Adipose tissue (tissue), 3 donors: ENCODE data around the gene PRM2. TPM values are rescaled to one million over a fixed set of nuclear protein-coding genes. Genes with fewer than 3 reads are reported as not detected.
"Not testable (repeated sequence)": the region's sequence is repeated elsewhere in the genome, so short reads cannot be mapped to it uniquely, and the experiment has no call there.

Experiments used
- H3K27ac ChIP-seq: one replicate; pipeline ENCODE4 v1.5.1; 2013; ENCODE audit warnings: low read depth, low read length
- WGBS, 3 donors: extraction: QIAGEN DNeasy Blood & Tissue Kit; methylation state at CpG; one replicate each; pipeline ENCODE4 v1.1.7; 2013; 5-methylcytosine and 5-hydroxymethylcytosine counted together
- polyA plus RNA-seq, 3 donors: library from polyadenylated mRNA; stranded (reverse); fragments of 200-250 nt; gene quantifications; one replicate each; pipeline ENCODE4 v1.2.3, GENCODE V29; 2013
- donor health status: healthy with polysubstance abuse.
- donor health status: Bipolar disorder and iron deficiency.
- donor health status: healthy.

The PRM2 gene
- polyA plus RNA-seq, 3 donors: not detected

DNA sequence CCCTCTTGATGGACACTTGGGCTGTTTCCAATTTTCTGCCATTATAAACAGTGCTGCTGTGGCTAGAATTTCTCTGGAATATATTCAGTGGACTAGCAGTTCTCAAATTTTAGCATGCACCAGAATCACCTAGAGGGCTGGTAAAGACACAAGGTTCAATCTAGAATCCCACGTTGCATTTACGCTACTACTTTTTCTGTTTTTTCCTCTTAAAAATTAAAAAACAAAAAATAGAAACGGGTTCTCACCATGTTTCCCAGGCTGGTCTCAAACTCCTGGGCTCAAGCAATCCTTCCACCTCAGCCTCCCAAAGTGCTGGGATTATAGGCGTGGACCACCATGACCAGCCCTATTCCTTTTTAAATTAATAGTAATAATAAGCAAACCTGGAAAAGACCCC, 19.4 kb upstream of the PRM2 start:
- no peak overlapping the region for H3K27ac ChIP-seq
- 94 to 96% (median 95%) methylated on average over 4 of the region's 4 CpGs for WGBS, 3 donors

DNA sequence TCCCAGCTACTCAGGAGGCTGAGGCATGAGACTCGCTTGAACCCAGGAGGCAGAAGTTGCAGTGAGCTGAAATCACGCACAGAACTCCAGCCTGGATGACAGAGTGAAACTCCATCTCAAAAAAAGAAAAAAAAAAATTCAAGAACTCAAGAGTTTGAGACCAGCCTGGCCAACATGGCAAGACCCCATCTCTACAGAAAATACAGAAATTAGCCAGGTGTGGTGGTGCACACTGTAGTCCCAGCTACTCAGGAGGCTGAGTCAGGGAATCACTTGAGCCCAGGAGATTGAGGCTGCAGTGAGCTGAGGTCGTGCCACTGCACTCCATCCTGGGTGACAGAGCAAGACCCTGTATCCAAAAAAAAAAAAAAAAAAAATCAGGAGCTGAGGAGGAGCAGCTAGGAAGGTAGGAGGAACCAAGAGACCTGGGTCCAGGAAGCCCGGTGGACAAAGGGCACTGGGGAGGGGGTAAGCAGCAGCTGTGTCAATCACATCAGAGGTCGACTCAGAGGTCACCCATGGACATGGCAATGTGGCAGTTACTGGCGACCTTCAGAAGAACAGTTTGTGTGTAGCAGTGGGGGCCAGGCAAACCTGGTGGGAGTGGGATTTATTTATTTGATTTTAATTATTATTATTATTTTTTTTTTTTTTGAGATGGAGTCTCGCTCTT, 15.9 kb upstream of the PRM2 start:
- no peak overlapping the region for H3K27ac ChIP-seq
- 87 to 95% (median 90%) methylated on average over 7 of the region's 7 CpGs for WGBS, 3 donors

- 77 to 80% (median 79%) methylated on average over 10 of the region's 10 CpGs for WGBS, 3 donors
- H3K27ac ChIP-seq: no peak overlapping the region
These were observed 14.9 kb upstream of the PRM2 start for GRCh38 chr16:11291091-11291703.

- no peak overlapping the region for H3K27ac ChIP-seq
- 90 to 95% (median 95%) methylated on average over 8 of the region's 8 CpGs for WGBS, 3 donors
These were observed 14.0 kb upstream of the PRM2 start for GRCh38 chr16:11290102-11290893.

- WGBS, 3 donors: 78 to 90% (median 83%) methylated on average over 4 of the region's 4 CpGs
- H3K27ac ChIP-seq: not testable (repeated sequence)
These were observed 13.4 kb upstream of the PRM2 start for GRCh38 chr16:11289696-11290095.

GRCh38 chr16:11289202-11289601, 12.9 kb upstream of the PRM2 start:
- 89 to 98% (median 97%) methylated on average over 2 of the region's 2 CpGs for whole genome bisulfite sequencing, 3 donors

DNA sequence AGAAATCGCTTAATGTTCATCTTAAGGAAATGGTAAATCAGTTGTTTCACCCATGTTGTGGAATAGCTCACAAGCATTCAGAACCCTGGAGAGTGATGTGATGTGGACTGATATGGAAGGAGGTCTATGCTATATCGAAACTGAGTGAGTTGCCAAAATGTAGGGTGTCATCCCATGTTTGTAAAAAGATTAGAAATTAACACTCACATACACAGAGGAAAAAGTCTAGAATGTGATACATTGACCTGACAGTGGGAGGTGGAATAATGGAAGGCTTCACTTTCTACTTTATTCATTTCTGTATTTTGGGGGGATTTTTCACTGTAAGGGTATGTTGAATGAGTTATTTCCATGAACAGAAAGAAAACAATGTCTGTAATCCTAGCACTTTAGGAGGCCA, 9.6 kb upstream of the PRM2 start:
- WGBS, 3 donors: 81 to 91% (median 85%) methylated on average over 2 of the region's 2 CpGs
- H3K27ac ChIP-seq: no peak overlapping the region

More at GRCh38 chr16:11289202-11289601, 12.9 kb upstream of the PRM2 start:
- no peak overlapping the region for H3K27ac ChIP-seq

- 52 to 82% (median 63%) methylated on average over 3 to 4 of the region's 4 CpGs for WGBS, 3 donors
These were observed 7.6 kb upstream of the PRM2 start for GRCh38 chr16:11283820-11284248.

GRCh38 chr16:11280616-11281522, 4.6 kb upstream of the PRM2 start, which contains the start of gene PRM1:
Gene PRM1 (minus strand): TSS chr16:11281330. CDS start chr16:11281238, 92 bp downstream.
- WGBS, 3 donors: 83 to 89% (median 84%) methylated on average over 23 to 25 of the region's 25 CpGs
- H3K27ac ChIP-seq: no peak within 1 kb of the TSS

More at GRCh38 chr16:11283820-11284248, 7.6 kb upstream of the PRM2 start:
- H3K27ac ChIP-seq: no peak overlapping the region

DNA sequence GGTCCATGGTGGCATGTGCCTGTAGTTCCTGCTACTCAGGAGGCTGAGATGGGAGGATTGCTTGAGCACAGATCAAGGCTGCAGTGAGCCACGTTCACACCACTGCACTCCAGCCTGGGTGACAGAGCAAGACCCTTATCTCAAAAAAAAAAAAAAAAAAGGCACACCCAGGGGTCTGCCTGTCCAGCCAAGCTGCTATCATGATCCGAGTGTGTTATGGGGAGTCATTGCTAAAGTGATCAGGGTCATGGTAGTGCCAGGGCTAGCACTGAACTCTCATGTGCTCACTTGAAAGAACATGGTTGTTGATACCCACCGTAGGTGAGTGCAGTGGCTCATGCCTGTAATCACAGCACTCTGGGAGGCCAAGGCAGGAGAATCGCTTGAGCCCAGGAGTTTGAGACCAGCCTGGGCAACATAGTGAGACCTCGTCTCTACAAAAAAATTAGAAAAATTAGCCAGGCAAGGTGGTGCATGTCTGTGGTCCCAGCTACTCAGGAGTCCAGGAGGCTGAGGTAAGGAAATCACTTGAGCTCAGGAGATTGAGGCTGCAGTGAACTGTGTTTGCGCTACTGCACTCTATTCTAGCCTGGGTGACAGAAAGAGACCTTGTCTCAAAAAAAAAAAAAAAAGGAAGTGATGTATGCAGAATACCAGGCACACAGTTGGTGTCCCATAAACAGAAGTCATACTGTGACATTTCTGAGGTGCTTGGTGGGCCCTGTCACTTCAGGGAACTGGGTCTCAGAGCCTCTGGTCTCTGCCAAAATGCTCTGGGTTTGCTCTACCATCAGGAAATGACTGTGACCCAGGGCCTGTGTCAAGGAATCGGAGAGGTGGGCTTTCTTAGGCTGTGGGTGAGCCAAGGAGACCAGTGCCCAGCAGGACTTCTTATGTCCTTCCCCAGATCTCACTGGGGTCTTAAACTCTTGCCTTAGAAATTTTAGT, 2.7 kb upstream of the PRM2 start:
- no peak overlapping the region for H3K27ac ChIP-seq
- WGBS, 3 donors: 77 to 88% (median 83%) methylated on average over 7 of the region's 7 CpGs

DNA sequence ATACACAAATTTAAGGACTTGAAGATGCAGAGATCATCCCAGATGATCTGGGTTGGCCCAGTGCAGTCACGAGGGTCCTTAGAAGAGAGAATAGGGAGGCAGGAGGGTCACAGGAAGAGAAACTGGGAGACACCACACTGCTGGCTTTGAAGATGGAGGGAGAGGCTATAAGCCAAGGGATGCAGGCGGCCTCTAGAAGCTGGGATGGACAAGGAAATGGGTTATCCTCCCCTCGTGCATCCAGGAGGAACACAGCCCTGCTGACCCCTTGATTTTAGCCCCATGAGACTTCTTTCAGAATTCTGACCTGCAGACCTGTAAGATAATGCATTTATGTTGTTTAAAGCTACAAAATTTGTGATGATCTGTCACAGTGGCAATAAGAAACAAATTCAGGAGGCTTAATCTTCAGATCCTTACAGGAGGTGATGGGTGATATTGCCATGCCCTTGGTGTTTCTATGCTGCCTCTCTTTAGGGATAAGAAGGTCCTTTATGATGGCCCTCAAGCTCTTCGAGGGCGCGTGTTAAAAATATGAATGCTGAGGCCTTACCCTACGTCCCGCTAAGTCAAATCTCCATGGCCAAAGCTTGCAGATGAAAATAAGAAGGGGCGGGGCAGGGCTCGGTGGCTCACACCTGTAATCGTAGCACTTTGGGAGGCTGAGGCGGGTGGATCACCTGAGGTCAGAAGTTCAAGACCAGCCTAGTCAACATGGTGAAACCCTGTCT, 1.5 kb upstream of the PRM2 start:
- 84 to 92% (median 91%) methylated on average over 12 of the region's 12 CpGs for WGBS, 3 donors
- H3K27ac ChIP-seq: no peak overlapping the region

- WGBS, 3 donors: 81 to 83% (median 82%) methylated on average over 11 of the region's 11 CpGs
These were observed 765 bp upstream of the PRM2 start for GRCh38 chr16:11276896-11277593.

DNA sequence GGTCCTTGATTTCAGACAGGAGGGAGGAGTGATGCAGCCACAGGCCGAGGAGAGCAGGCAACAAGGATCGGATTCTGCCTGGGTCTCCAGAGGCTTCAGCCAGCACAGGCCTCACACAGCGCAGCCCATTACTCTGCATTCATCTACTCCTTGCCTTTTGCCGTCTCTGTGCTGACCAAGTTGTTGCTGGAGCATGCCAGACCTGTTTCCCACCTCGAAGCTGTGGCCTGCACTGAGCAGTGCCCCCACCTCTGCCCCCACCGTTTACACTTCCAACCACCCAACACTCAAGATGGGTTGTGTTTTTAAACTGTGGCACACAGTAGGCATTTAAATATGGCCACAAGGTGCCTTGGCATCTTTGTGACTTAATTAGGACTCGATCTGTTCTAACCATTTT, 1.3 kb downstream of the PRM2 start:
- no peak overlapping the region for H3K27ac ChIP-seq
- 96 to 98% (median 96%) methylated on average over 7 of the region's 7 CpGs for WGBS, 3 donors

More at GRCh38 chr16:11276896-11277593, 765 bp upstream of the PRM2 start:
- no peak overlapping the region for H3K27ac ChIP-seq

GRCh38 chr16:11273721-11274324, 2.5 kb downstream of the PRM2 start:
- no peak overlapping the region for H3K27ac ChIP-seq
- WGBS, 3 donors: 69 to 71% (median 70%) methylated on average over 3 of the region's 3 CpGs

DNA sequence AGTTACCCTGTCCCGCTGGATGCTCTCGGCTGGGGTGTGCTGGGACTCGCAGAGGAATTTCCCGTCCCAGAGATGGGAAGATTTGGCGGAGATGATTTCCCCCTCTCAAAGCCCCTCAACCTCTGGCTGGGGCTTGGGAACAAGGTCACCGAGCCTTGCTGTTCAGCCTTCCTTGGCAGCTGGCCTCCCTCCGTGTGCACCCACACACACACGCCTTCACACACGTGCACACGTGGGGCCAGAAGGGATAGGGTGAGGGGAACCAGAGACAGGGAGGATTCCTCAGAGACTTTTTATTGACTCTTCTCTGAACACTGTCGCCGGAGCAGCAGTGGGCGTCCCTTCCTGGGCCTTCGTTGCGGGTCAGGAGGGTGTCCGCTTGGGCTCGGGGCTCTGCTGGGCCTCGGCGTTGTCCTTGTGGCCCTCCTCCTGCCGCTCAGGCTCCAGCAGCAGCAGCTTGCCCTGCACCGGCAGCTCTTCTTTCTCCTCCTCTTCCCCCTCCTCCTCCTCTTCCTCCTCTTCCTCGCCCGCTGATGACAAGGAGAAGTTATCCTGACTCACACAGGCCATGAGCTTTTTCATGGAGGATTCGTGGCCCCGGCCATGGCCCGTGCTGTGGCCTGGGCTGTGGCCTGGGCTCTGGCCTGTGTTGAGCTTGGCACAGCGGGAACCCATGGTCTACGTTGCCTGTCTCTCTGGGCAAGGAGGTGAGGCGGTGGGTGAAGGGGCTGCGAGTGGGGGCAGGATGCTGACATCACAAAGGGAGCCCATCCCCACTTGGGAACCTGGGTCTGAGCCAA, 3.2 kb downstream of the PRM2 start, which contains the start of gene PRM3:
PRM3 (minus strand) TSS at position 709 of the 800 bp plus-strand sequence; CDS start at position 675, 34 bp downstream.
- WGBS, 3 donors: 75 to 80% (median 80%) methylated on average over 30 of the region's 30 CpGs
- H3K27ac ChIP-seq: no peak within 1 kb of the TSS
